SU-DHL-6 (cell line): ENCODE results near the gene B3GAT1.

Experiments used
- CTCF ChIP-seq: fragments of 200-600 bp; sonication (generic); IDR thresholded peaks from one replicate; pipeline ENCODE4 v1.5.1; 2017; ENCODE audit warnings: antibody characterized with exemption, mild to moderate bottlenecking, low read length, moderate library complexity; ENCODE audit not compliant: insufficient read depth, poor library complexity, severe bottlenecking
- EZH2phosphoT487 ChIP-seq: fragments of 200-600 bp; sonication (generic), shearing (Covaris generic); conservative IDR thresholded peaks from 2 replicates; pipeline ENCODE4 v1.6.1; 2018; ENCODE audit warnings: mild to moderate bottlenecking, antibody characterized with exemption, low read length, moderate library complexity, mixed read lengths

GRCh38 chr11:134342572-134343340 is 69.3 kb downstream of the B3GAT1 start:
- no peak for TF ChIP-seq CTCF
- no peak for TF ChIP-seq EZH2phosphoT487
